ENCODE data around the gene DNAJC10.

Gene DNAJC10

DNA sequence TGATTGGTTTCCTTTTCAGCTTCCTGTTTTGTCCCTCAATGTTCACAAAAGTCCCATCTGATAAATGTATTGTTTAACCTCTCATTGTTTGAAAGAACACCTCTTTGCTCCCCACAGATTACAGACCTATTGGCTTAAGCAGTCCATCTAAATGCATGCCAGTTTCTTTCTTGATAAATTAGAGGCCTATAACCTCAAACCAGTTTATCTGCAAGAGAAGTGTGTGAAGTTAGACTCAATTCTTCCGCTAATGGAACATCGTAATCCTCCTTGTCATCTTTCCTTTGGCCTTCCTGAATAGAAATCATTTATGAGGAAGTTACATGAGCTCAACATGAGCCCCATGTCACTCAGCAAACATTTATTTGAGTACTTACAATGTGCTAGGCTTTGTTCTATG is 76.4 kb downstream of the DNAJC10 start:
- no peak for DNase-seq (ENCODE audit: low spot score)

DNA sequence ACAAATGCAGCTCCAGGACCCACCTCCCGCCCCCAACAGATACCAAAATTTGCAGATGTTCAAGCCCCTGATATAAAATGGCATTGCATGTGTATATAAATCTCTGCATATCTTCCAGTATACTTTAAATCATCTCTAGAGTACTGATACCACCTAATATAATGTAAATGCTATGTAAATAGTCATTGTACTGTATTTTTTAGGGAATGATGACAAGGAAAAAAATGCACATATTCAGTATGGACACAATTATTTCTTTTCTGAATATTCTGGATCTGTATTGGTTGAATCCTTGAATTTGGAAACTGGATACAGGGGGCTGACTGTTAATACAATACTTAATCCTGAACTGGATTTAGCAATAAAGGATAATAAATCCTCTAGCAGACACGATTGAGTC is 82.7 kb downstream of the DNAJC10 start:
- no peak for DNase-seq (ENCODE audit: low spot score)

DNA sequence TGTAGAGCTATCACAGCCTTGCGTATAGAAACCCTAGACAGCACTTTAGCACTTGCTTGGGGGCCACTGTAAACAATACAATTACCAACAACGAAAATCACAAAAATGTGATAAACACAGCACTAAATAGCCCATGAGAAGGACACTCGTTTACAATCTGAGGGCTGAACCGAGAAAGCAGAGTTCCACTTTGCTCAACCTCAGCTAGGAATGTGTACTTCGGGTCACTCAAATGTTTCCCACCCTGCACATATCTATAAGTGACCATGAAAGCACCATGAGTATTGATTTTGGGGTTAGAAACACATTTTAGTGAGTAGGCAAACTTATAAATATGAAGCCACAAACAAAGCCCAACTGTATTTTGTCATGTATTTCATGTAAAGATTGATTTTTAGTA is 88.1 kb downstream of the DNAJC10 start:
- DNase-seq (ENCODE audit: low spot score) = no peak

- DNase-seq (ENCODE audit: low spot score) = no peak
Measured at GRCh38 chr2:182807319-182807718, 91.3 kb downstream of the DNAJC10 start.

DNA sequence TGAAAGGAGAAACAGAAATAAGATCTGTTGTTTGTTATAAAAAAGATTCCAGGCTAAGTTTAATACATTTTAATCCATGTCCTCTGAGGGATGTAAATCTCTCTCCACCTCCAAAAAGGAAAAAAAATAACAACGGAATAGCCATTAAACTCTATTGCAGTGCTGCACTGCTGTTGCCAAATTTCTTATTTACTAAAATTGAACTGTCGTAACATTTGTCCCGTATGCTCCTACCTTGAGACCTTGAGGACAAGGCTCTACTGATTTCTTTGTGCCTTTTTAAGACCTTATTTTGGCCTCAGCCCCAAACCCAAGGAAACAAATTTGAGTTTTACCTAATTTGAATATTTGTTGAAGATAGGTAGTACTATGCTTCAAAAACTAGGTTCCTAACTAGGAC is 94.0 kb downstream of the DNAJC10 start:
- DNase-seq (ENCODE audit: low spot score) = no peak

DNA sequence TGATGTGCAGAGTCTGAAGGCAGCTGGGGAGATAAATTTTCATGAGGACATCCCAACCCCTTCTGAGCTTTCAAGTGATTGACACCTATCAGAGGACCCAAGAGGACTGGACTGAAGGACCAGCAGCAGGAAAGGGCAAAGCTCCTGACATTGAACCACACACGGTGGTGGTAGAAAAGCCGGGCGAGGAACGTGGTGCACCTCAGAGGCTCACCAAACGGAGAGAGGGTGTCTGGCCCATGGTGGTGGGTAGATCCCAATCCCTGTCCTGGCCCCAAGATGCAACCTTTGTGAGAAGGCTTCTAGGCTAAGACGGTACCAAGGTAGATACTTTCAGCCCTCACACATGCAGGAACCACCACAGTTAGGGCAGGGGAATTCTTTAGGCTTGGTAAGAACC is 98.3 kb downstream of the DNAJC10 start:
- DNase-seq (ENCODE audit: low spot score) = no peak

DNA sequence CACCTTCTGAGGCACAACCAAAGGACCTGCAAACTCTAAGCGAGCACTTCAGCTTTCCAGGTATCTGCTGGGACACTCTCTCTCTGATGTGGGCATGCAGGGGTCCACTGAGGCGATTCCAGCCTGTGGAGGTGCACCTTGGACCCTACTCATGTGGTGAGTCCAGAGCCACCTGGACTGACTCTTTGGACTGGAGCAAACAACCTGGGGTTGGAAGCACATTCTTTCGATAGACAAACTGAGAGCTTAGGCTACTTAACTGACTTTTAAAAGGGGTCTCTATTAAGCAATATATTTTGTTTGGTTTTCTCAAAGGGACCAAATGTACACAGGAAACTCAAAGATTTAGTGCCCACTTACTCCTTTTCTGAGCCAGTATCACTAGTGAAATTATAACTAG is 98.7 kb downstream of the DNAJC10 start:
- DNase-seq (ENCODE audit: low spot score) = no peak

GRCh38 chr2:182816866-182817265 is 100.8 kb downstream of the DNAJC10 start:
- DNase-seq (ENCODE audit: low spot score) = no peak

DNA sequence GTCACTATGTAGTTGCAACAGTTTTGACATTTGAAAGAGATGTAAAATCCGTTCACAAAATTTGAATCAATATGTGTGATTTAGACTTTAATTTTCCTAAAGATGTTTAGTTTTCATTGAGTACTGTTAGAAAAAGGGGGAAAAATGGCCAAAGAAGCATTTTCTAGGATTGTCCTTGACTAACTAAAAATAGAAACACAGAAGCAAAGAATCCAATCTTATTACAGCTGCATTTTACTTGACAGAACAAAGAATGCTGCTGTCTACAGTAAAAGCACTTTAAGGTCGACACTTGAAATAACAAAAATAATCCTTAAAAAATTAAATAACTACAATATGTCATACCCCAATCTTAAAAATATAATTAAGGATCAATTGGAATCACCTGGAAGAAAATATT is 101.5 kb downstream of the DNAJC10 start:
- no peak for DNase-seq (ENCODE audit: low spot score)

DNA sequence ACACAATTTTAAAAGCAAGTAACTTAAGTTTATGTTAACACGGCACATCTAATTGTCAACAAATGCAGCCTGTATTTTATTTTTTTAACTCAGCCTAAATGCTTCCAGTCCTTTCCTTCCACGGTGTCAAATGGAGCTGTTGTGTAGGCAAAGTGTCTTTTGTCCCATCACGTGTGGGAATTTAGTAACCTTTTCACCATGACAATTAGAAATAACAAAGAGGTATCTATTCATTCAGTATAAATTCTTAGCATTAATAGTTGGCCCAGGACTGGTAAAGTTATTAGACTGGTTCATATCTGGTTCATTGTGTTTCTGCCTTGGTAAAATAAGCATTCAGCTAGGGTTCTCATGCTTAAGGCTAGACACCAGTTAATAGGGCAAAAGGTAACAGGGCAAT is 102.4 kb downstream of the DNAJC10 start:
- DNase-seq (ENCODE audit: low spot score) = no peak

DNA sequence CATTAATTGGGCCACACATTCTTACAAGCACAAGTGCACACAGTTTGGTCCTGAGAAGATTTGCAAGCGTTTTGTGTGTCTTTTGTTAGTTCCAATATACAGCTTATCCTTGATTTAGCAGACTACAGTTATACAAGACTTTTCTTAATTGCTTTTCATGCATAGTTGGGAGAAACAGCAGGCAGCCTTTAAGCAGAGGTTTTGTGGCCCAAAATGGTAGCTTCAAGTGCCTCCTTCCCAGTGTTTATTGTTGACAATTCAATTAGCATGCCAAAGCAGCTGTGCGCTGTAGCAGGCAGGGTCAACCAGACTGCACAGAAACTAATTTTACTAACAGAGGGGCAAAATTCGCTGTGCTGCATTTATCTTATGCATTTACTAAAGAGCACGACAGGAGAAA is 102.9 kb downstream of the DNAJC10 start:
- no peak for DNase-seq (ENCODE audit: low spot score)

- no peak for DNase-seq (ENCODE audit: low spot score)
Measured at GRCh38 chr2:182819412-182819811, 103.4 kb downstream of the DNAJC10 start.

GRCh38 chr2:182821182-182821581 is 105.1 kb downstream of the DNAJC10 start:
- no peak for DNase-seq (ENCODE audit: low spot score)

GRCh38 chr2:182822733-182823132 is 106.7 kb downstream of the DNAJC10 start:
- DNase-seq (ENCODE audit: low spot score) = no peak

DNA sequence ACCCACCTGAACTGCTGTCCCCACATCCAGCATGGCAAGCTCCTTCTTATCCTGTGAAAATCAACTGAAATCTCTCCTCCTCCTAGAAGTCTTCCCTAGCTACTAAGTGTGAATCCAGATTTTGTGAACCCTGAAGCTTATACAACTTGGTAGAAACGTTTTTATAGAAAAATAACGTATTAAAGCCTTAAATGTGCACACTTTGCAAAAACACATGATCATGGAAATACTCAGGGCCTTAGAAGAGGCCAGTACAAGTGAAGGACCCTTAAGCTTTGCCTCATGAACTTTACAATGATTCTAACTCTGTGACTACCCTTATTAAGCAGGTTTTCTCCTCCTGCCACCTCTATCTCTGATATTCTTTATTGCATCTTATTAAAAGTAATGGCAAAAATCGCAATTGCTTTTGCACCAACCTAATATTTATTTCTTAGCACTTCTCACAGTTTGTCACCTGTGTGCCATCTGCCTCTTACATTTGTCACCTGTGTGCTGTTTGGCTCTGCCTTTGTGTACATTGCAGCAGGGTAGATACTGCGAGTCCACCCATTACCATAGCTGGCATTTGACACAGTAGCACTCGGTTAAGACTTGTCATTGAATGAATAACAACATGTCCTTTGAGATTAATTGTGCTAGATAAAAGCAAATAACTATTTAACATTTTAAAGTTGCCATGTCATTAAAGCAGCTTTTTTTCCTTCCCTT is 108.2 kb downstream of the DNAJC10 start:
- DNase-seq (ENCODE audit: low spot score) = no peak

GRCh38 chr2:182824767-182825158 is 108.7 kb downstream of the DNAJC10 start:
- DNase-seq (ENCODE audit: low spot score) = no peak

GRCh38 chr2:182826064-182826463 is 110.0 kb downstream of the DNAJC10 start:
- DNase-seq (ENCODE audit: low spot score) = no peak

- DNase-seq (ENCODE audit: low spot score) = no peak
Measured at GRCh38 chr2:182826496-182826895, 110.4 kb downstream of the DNAJC10 start.

DNA sequence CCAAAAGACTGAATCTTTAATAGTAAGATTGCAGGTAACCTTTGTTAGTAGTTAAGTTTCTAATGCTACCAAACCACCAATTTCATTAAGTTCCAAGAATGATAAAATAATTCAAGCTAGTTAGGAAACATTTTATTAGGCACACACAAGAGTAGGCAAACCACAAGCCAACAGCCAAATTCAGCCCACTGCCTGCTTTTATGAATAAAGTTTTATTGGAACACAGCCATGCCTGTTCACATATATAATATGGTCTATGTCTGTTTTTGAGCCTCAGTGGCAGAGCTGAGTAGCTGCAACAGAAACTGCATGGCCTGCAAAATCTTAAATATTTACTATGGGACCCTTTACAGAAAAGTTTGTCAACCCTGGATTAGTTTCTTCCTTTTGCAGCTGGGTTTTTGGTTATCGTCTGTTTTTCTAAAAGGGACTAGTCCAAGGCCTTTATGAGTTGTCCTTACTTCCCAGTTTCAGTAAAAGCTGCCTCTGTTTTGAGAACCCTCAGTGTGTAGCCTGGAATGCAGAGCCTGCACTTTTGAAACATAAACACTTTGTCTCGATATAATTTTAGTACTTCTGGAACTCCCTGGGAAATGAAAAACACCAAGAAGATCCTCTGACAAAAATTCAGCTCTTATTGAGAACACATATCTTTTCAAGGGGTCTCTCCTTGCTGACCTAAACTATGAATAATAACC is 111.3 kb downstream of the DNAJC10 start:
- DNase-seq (ENCODE audit: low spot score) = no peak

- DNase-seq (ENCODE audit: low spot score) = no peak
Measured at GRCh38 chr2:182831101-182831500, 115.0 kb downstream of the DNAJC10 start.

GRCh38 chr2:182831921-182832320 is 115.9 kb downstream of the DNAJC10 start:
- no peak for DNase-seq (ENCODE audit: low spot score)

- no peak for DNase-seq (ENCODE audit: low spot score)
Measured at GRCh38 chr2:182833084-182833854, 117.2 kb downstream of the DNAJC10 start.

GRCh38 chr2:182834293-182834692 is 118.2 kb downstream of the DNAJC10 start:
- DNase-seq (ENCODE audit: low spot score) = no peak
